Left lung (tissue), 14 donors: ENCODE measurements around the gene FAM221A. TPM values are rescaled to one million over a fixed set of nuclear protein-coding genes. Genes with fewer than 3 reads are reported as not detected.

ENCODE experiments used
- ATAC-seq: fragments of 200-7000 bp; cut with Tn5 transposase; one replicate; pipeline ENCODE4 v1.9.1; 2020; ENCODE audit warnings: moderate library complexity
- DNase-seq, 4 donors: peaks; one replicate each; pipeline ENCODE4 v3.0.0-alpha.2; 2013 to 2020
- H3K27ac ChIP-seq, 2 donors: fragments of 200-600 bp; sonication (generic) in 1 of 2; one replicate each; pipeline versions ENCODE4 v1.5.0 to v1.8.0; 2020 to 2021
- H3K27me3 ChIP-seq, 2 donors: fragments of 200-600 bp; sonication (generic) in 1 of 2; one replicate each; pipeline versions ENCODE4 v1.5.0 to v1.8.0; 2020 to 2021
- H3K36me3 ChIP-seq, 2 donors: fragments of 200-600 bp; sonication (generic) in 1 of 2; one replicate each; pipeline versions ENCODE4 v1.5.0 to v1.8.0; 2020 to 2021
- H3K4me1 ChIP-seq, 2 donors: fragments of 200-600 bp; one replicate each; pipeline ENCODE4 v1.8.0; 2021
- H3K4me3 ChIP-seq, 2 donors: fragments of 200-600 bp; sonication (generic) in 1 of 2; one replicate each; pipeline versions ENCODE4 v1.5.0 to v1.8.0; 2020 to 2021; ENCODE audit warnings: mild to moderate bottlenecking in 1 of 2
- H3K9me3 ChIP-seq, 2 donors: fragments of 200-600 bp; sonication (generic) in 1 of 2; one replicate each; pipeline versions ENCODE4 v1.5.0 to v1.8.0; 2020 to 2021
- CTCF ChIP-seq, 2 donors: fragments of 200-600 bp; sonication (generic) in 1 of 2; IDR thresholded peaks; one replicate each; pipeline versions ENCODE4 v1.5.0 to v1.8.0; 2021; ENCODE audit warnings: antibody characterized with exemption in 2 of 2
- intact Hi-C, 2 donors: fragments of 100-400 bp; cut with DNase I; formaldehyde crosslinking; loops; one replicate each; pipeline versions ENCODE4 v1.11.2 to v1.14.2; 2022
- long read RNA-seq, 12 donors: library from polyadenylated mRNA in 2 of 12; unstranded in 2 of 12; transcript quantifications; one replicate each; pipeline ENCODE4 v2.0.0 and lab custom pipeline, GENCODE V29; 2019 to 2026
- polyA plus RNA-seq, 6 donors: library from polyadenylated mRNA; unstranded; fragments of 120-200 nt; gene quantifications; one replicate each; pipeline ENCODE4 v1.2.1, GENCODE V29; 2013; ENCODE audit not compliant: insufficient read length in 6 of 6
- total RNA-seq, 2 donors: library from RNA; stranded (reverse); fragmentation: NEBNext Ultra II Directional; extraction: Animal tissue kit (Norgen Biotek cat#: 25700); gene quantifications; one replicate each; pipeline ENCODE4 v1.2.1, GENCODE V29; 2021
- donor health status: DM: no; HTN: yes; CAD: no.
- donor health status: DM: no; HTN: no; CAD: no.

Gene FAM221A
- 1 to 10 TPM; 7.6 to 9.3 TPM for total RNA-seq
- 10 to 100 TPM; 13.2 to 19.0 (median 15.5) TPM for polyA plus RNA-seq
- long read RNA-seq, donor 1, partial matches to known transcripts = 0 of 5 reads
- long read RNA-seq, donor 1, other reads (novel, unspliced or antisense) = 0 of 5 reads
- long read RNA-seq, donor 2, partial matches to known transcripts = 12 of 14 reads
- long read RNA-seq, donor 2, other reads (novel, unspliced or antisense) = 0 of 14 reads
- long read RNA-seq, donor 3, partial matches to known transcripts = 0 of 5 reads
- long read RNA-seq, donor 3, other reads (novel, unspliced or antisense) = 0 of 5 reads
- long read RNA-seq, donor 4, partial matches to known transcripts = 2 of 9 reads
- long read RNA-seq, donor 4, other reads (novel, unspliced or antisense) = 1 of 9 reads
- long read RNA-seq, donor 5, partial matches to known transcripts = 5 of 8 reads
- long read RNA-seq, donor 5, other reads (novel, unspliced or antisense) = 0 of 8 reads
- long read RNA-seq, donor 6, partial matches to known transcripts = 0 of 7 reads
- long read RNA-seq, donor 6, other reads (novel, unspliced or antisense) = 0 of 7 reads
- long read RNA-seq, donor 7 = 0 reads
- long read RNA-seq, donor 8, partial matches to known transcripts = 5 of 10 reads
- long read RNA-seq, donor 8, other reads (novel, unspliced or antisense) = 0 of 10 reads
- long read RNA-seq, donor 9 = 0 reads
- long read RNA-seq, donor 10 = 0 reads
- long read RNA-seq, donor 11, partial matches to known transcripts = 6 of 14 reads
- long read RNA-seq, donor 11, other reads (novel, unspliced or antisense) = 0 of 14 reads
- long read RNA-seq, donor 12, full-length matches to known transcripts = 3 of 3 reads
- long read RNA-seq, donor 12, partial matches to known transcripts = 0 of 3 reads
- long read RNA-seq, donor 12, other reads (novel, unspliced or antisense) = 0 of 3 reads

GRCh38 chr7:23679898-23680413, at the start of gene FAM221A:
Gene FAM221A (plus strand): TSS chr7:23680199. CDS start chr7:23680219, 20 bp downstream.
- Histone ChIP-seq H3K36me3 (no peaks in the 10 kb centered on the region), H3K4me1 (peaks cover 0 to 17% of the 10 kb centered on the region in 2 donors), H3K4me3 (peak within 1 kb of the TSS; percentile 78 to 81), H3K9me3 (no peaks in the 10 kb centered on the region), H3K27ac (peak within 1 kb of the TSS; percentile 60 to 82), H3K27me3 (no peaks in the 10 kb centered on the region)
- peak; percentile 64 to 82 for TF ChIP-seq CTCF (IDR thresholded peaks at IDR 0.05)
- DNase-seq = peak; percentile 69 to 96 (median 92)
- intact Hi-C loops = no loop called here
- ATAC-seq = peak; percentile 99

GRCh38 chr7:23633417-23633816, 46.6 kb upstream of the FAM221A start:
- H3K27me3 ChIP-seq = no peaks in the 10 kb centered on the region
- TF ChIP-seq CTCF (IDR thresholded peaks at IDR 0.05) = no peak
- ATAC-seq = no peak
- H3K4me3 ChIP-seq = no peak overlapping the region
- H3K4me1 ChIP-seq = no peaks in the 10 kb centered on the region
- no peak for DNase-seq
- H3K27ac ChIP-seq = no peak overlapping the region
- no peaks in the 10 kb centered on the region for H3K9me3 ChIP-seq
- intact Hi-C loops = no loop called here
- peaks cover 0 to 4% of the 10 kb centered on the region in 2 donors for H3K36me3 ChIP-seq

GRCh38 chr7:23645822-23646221, 34.2 kb upstream of the FAM221A start:
- intact Hi-C loops = no loop called here
- ATAC-seq = no peak
- no peaks in the 10 kb centered on the region for H3K4me1 ChIP-seq
- TF ChIP-seq CTCF (IDR thresholded peaks at IDR 0.05) = no peak
- no peak overlapping the region for H3K4me3 ChIP-seq
- H3K9me3 ChIP-seq = no peaks in the 10 kb centered on the region
- no peaks in the 10 kb centered on the region for H3K36me3 ChIP-seq
- no peaks in the 10 kb centered on the region for H3K27me3 ChIP-seq
- DNase-seq = no peak
- H3K27ac ChIP-seq = no peak overlapping the region

- Histone ChIP-seq H3K27ac (no peak overlapping the region), H3K4me3 (no peak overlapping the region), H3K36me3 (no peaks in the 10 kb centered on the region), H3K9me3 (peaks cover 0 to 43% of the 10 kb centered on the region in 2 donors), H3K4me1 (no peaks in the 10 kb centered on the region), H3K27me3 (no peaks in the 10 kb centered on the region)
- ATAC-seq (no peak), DNase-seq (no peak)
- no peak for TF ChIP-seq CTCF (IDR thresholded peaks at IDR 0.05)
- intact Hi-C loops = no loop called here
Measured at GRCh38 chr7:23653942-23654341, 26.1 kb upstream of the FAM221A start.
